HG02943 (cell line): ENCODE data around the gene DTNBP1.

ENCODE experiments used
- ATAC-seq: cut with Tn5 transposase; IDR thresholded peaks from one replicate; pipeline ENCODE4 v1.9.1; 2021; ENCODE audit warnings: mild to moderate bottlenecking, low read depth, moderate library complexity; ENCODE audit not compliant: unreplicated experiment

The DTNBP1 gene

GRCh38 chr6:15626878-15627674, 35.8 kb downstream of the DTNBP1 start:
- ATAC-seq: no peak

- no peak for ATAC-seq
These were observed 36.7 kb downstream of the DTNBP1 start for GRCh38 chr6:15626160-15626559.

GRCh38 chr6:15623276-15624116, 39.3 kb downstream of the DTNBP1 start:
- no peak for ATAC-seq

- no peak for ATAC-seq
These were observed 40.6 kb downstream of the DTNBP1 start for GRCh38 chr6:15622045-15622740.

GRCh38 chr6:15621203-15622044, 41.4 kb downstream of the DTNBP1 start:
- ATAC-seq: no peak

- ATAC-seq: no peak
These were observed 42.2 kb downstream of the DTNBP1 start for GRCh38 chr6:15620611-15621010.

GRCh38 chr6:15619330-15619729, 43.5 kb downstream of the DTNBP1 start:
- ATAC-seq: no peak

GRCh38 chr6:15618685-15619084, 44.1 kb downstream of the DTNBP1 start:
- no peak for ATAC-seq

- no peak for ATAC-seq
These were observed 46.6 kb downstream of the DTNBP1 start for GRCh38 chr6:15616261-15616660.

GRCh38 chr6:15615802-15616201, 47.0 kb downstream of the DTNBP1 start:
- no peak for ATAC-seq

GRCh38 chr6:15614277-15614676, 48.6 kb downstream of the DTNBP1 start:
- ATAC-seq: no peak

- ATAC-seq: no peak
These were observed 54.4 kb downstream of the DTNBP1 start for GRCh38 chr6:15608396-15608795.

GRCh38 chr6:15607603-15608002, 55.2 kb downstream of the DTNBP1 start:
- no peak for ATAC-seq

- no peak for ATAC-seq
These were observed 56.5 kb downstream of the DTNBP1 start for GRCh38 chr6:15606347-15606746.

- ATAC-seq: no peak
These were observed 58.0 kb downstream of the DTNBP1 start for GRCh38 chr6:15604843-15605242.

GRCh38 chr6:15602154-15602553, 60.7 kb downstream of the DTNBP1 start:
- ATAC-seq: no peak

GRCh38 chr6:15598273-15598798, 64.5 kb downstream of the DTNBP1 start:
- no peak for ATAC-seq

- no peak for ATAC-seq
These were observed 66.5 kb downstream of the DTNBP1 start for GRCh38 chr6:15596186-15596896.

- ATAC-seq: no peak
These were observed 67.2 kb downstream of the DTNBP1 start for GRCh38 chr6:15595461-15596173.
